ENCODE data around the gene AXL.

The AXL gene

GRCh38 chr19:41238244-41238643 lies 19.2 kb downstream of the AXL start:
- no peak overlapping the region for H2AK5ac ChIP-seq (ENCODE audit: low read depth, low read length)
- H2BK12ac ChIP-seq (ENCODE audit: low read length): no peak overlapping the region
- H4K8ac ChIP-seq (ENCODE audit: low read depth, low read length): no peak overlapping the region
- DNase-seq (ENCODE audit: low spot score): no peak
- no peak overlapping the region for H3K4me3 ChIP-seq (ENCODE audit: low read length in 2 of 2)
- H2BK15ac ChIP-seq (ENCODE audit: low read length): no peak overlapping the region
- no peak overlapping the region for H3K23ac ChIP-seq (ENCODE audit: low read depth, low read length, poor library complexity)
- no peaks in the 10 kb centered on the region for H3K4me1 ChIP-seq (ENCODE audit: control insufficient read depth in 2 of 2, insufficient read depth in 1 of 2, low read depth in 1 of 2, low read length in 2 of 2)
- no peak overlapping the region for H4K91ac ChIP-seq (ENCODE audit: low read depth, low read length, poor library complexity)
- no peak overlapping the region for H2AFZ ChIP-seq (ENCODE audit: low read length)
- no peak overlapping the region for H3K27ac ChIP-seq (replicated peaks; ENCODE audit: low read length)
- H3K18ac ChIP-seq (ENCODE audit: low read length): no peak overlapping the region
- no peak overlapping the region for H3K4ac ChIP-seq (ENCODE audit: low read length)
- H3K4me2 ChIP-seq (ENCODE audit: insufficient read depth, low read length, poor library complexity, severe bottlenecking): no peak overlapping the region
- no peaks in the 10 kb centered on the region for H3K27me3 ChIP-seq (ENCODE audit: control insufficient read depth in 3 of 3, insufficient read depth in 3 of 3, low read depth in 1 of 3, low read length in 3 of 3)
- H3K9me3 ChIP-seq (replicated peaks in 1 of 2; ENCODE audit: control insufficient read depth in 2 of 2, insufficient read depth in 1 of 2, low read depth in 1 of 2, low read length in 2 of 2): no peaks in the 10 kb centered on the region
- WGBS, 2 donors (ENCODE audit: extremely low coverage in 2 of 2, insufficient read length in 2 of 2, insufficient replicate concordance in 1 of 2): no CpG with 5 or more reads among the region's 10 CpGs
- H2BK5ac ChIP-seq (ENCODE audit: low read length): no peak overlapping the region
- H3K9ac ChIP-seq (ENCODE audit: low read depth, low read length, poor library complexity): no peak overlapping the region
- H2BK120ac ChIP-seq (ENCODE audit: low read depth, low read length): no peak overlapping the region
- peaks cover 31 to 44% of the 10 kb centered on the region in 2 donors for H3K36me3 ChIP-seq (replicated peaks in 1 of 2; ENCODE audit: control insufficient read depth in 2 of 2, insufficient read depth in 2 of 2, low read length in 2 of 2)
- H3K14ac ChIP-seq (ENCODE audit: low read length): no peak overlapping the region
- no peaks in the 10 kb centered on the region for H3K79me1 ChIP-seq (ENCODE audit: low read depth, low read length)

- Histone ChIP-seq H3K4me1 (ENCODE audit: control insufficient read depth in 2 of 2, insufficient read depth in 1 of 2, low read depth in 1 of 2, low read length in 2 of 2) (no peaks in the 10 kb centered on the region), H2BK120ac (ENCODE audit: low read depth, low read length) (no peak overlapping the region), H2AK5ac (ENCODE audit: low read depth, low read length) (no peak overlapping the region), H3K4me3 (ENCODE audit: low read length in 2 of 2) (peak overlapping the region in 1 of 2 donors; percentile 59), H2AFZ (ENCODE audit: low read length) (no peak overlapping the region), H4K8ac (ENCODE audit: low read depth, low read length) (no peak overlapping the region), H3K4ac (ENCODE audit: low read length) (no peak overlapping the region), H2BK12ac (ENCODE audit: low read length) (no peak overlapping the region), H3K27ac (replicated peaks; ENCODE audit: low read length) (no peak overlapping the region), H3K27me3 (ENCODE audit: control insufficient read depth in 3 of 3, insufficient read depth in 3 of 3, low read depth in 1 of 3, low read length in 3 of 3) (no peaks in the 10 kb centered on the region), H3K14ac (ENCODE audit: low read length) (no peak overlapping the region), H2BK5ac (ENCODE audit: low read length) (no peak overlapping the region), H3K9me3 (replicated peaks in 1 of 2; ENCODE audit: control insufficient read depth in 2 of 2, insufficient read depth in 1 of 2, low read depth in 1 of 2, low read length in 2 of 2) (no peaks in the 10 kb centered on the region), H3K79me1 (ENCODE audit: low read depth, low read length) (no peaks in the 10 kb centered on the region), H3K23ac (ENCODE audit: low read depth, low read length, poor library complexity) (no peak overlapping the region), H3K9ac (ENCODE audit: low read depth, low read length, poor library complexity) (no peak overlapping the region), H2BK15ac (ENCODE audit: low read length) (no peak overlapping the region), H3K4me2 (ENCODE audit: insufficient read depth, low read length, poor library complexity, severe bottlenecking) (no peak overlapping the region), H3K36me3 (replicated peaks in 1 of 2; ENCODE audit: control insufficient read depth in 2 of 2, insufficient read depth in 2 of 2, low read length in 2 of 2) (peaks cover 38 to 44% of the 10 kb centered on the region in 2 donors), H3K18ac (ENCODE audit: low read length) (no peak overlapping the region), H4K91ac (ENCODE audit: low read depth, low read length, poor library complexity) (no peak overlapping the region)
- no CpG with 5 or more reads among the region's 9 CpGs for WGBS, 2 donors (ENCODE audit: extremely low coverage in 2 of 2, insufficient read length in 2 of 2, insufficient replicate concordance in 1 of 2)
- no peak for DNase-seq (ENCODE audit: low spot score)
Observed at GRCh38 chr19:41239363-41239762, 20.3 kb downstream of the AXL start.

- no peak overlapping the region for H2BK5ac ChIP-seq (ENCODE audit: low read length)
- no peak overlapping the region for H3K4ac ChIP-seq (ENCODE audit: low read length)
- no peak overlapping the region for H4K91ac ChIP-seq (ENCODE audit: low read depth, low read length, poor library complexity)
- DNase-seq (ENCODE audit: low spot score): no peak
- H3K9me3 ChIP-seq (replicated peaks in 1 of 2; ENCODE audit: control insufficient read depth in 2 of 2, insufficient read depth in 1 of 2, low read depth in 1 of 2, low read length in 2 of 2): no peaks in the 10 kb centered on the region
- no peak overlapping the region for H2BK120ac ChIP-seq (ENCODE audit: low read depth, low read length)
- no peaks in the 10 kb centered on the region for H3K27me3 ChIP-seq (ENCODE audit: control insufficient read depth in 3 of 3, insufficient read depth in 3 of 3, low read depth in 1 of 3, low read length in 3 of 3)
- H3K9ac ChIP-seq (ENCODE audit: low read depth, low read length, poor library complexity): no peak overlapping the region
- H3K14ac ChIP-seq (ENCODE audit: low read length): no peak overlapping the region
- no peaks in the 10 kb centered on the region for H3K79me1 ChIP-seq (ENCODE audit: low read depth, low read length)
- no peak overlapping the region for H3K18ac ChIP-seq (ENCODE audit: low read length)
- no peak overlapping the region for H2BK12ac ChIP-seq (ENCODE audit: low read length)
- H3K4me2 ChIP-seq (ENCODE audit: insufficient read depth, low read length, poor library complexity, severe bottlenecking): no peak overlapping the region
- H3K23ac ChIP-seq (ENCODE audit: low read depth, low read length, poor library complexity): no peak overlapping the region
- H3K36me3 ChIP-seq (replicated peaks in 1 of 2; ENCODE audit: control insufficient read depth in 2 of 2, insufficient read depth in 2 of 2, low read length in 2 of 2): peaks cover 41 to 46% of the 10 kb centered on the region in 2 donors
- H2BK15ac ChIP-seq (ENCODE audit: low read length): no peak overlapping the region
- no peak overlapping the region for H3K4me3 ChIP-seq (ENCODE audit: low read length in 2 of 2)
- no peak overlapping the region for H2AFZ ChIP-seq (ENCODE audit: low read length)
- no peaks in the 10 kb centered on the region for H3K4me1 ChIP-seq (ENCODE audit: control insufficient read depth in 2 of 2, insufficient read depth in 1 of 2, low read depth in 1 of 2, low read length in 2 of 2)
- no peak overlapping the region for H3K27ac ChIP-seq (replicated peaks; ENCODE audit: low read length)
- no CpG with 5 or more reads among the region's 2 CpGs for WGBS, 2 donors (ENCODE audit: extremely low coverage in 2 of 2, insufficient read length in 2 of 2, insufficient replicate concordance in 1 of 2)
- H4K8ac ChIP-seq (ENCODE audit: low read depth, low read length): no peak overlapping the region
- no peak overlapping the region for H2AK5ac ChIP-seq (ENCODE audit: low read depth, low read length)
Observed at GRCh38 chr19:41239961-41240574, 21.0 kb downstream of the AXL start.

GRCh38 chr19:41241859-41242258 lies 22.8 kb downstream of the AXL start:
- H2BK5ac ChIP-seq (ENCODE audit: low read length): no peak overlapping the region
- H4K8ac ChIP-seq (ENCODE audit: low read depth, low read length): no peak overlapping the region
- peaks cover 45 to 50% of the 10 kb centered on the region in 2 donors for H3K36me3 ChIP-seq (replicated peaks in 1 of 2; ENCODE audit: control insufficient read depth in 2 of 2, insufficient read depth in 2 of 2, low read length in 2 of 2)
- H3K27me3 ChIP-seq (ENCODE audit: control insufficient read depth in 3 of 3, insufficient read depth in 3 of 3, low read depth in 1 of 3, low read length in 3 of 3): no peaks in the 10 kb centered on the region
- H2AFZ ChIP-seq (ENCODE audit: low read length): no peak overlapping the region
- H4K91ac ChIP-seq (ENCODE audit: low read depth, low read length, poor library complexity): no peak overlapping the region
- no peak overlapping the region for H3K23ac ChIP-seq (ENCODE audit: low read depth, low read length, poor library complexity)
- no peak overlapping the region for H2BK120ac ChIP-seq (ENCODE audit: low read depth, low read length)
- H3K4me3 ChIP-seq (ENCODE audit: low read length in 2 of 2): no peak overlapping the region
- H3K79me1 ChIP-seq (ENCODE audit: low read depth, low read length): no peaks in the 10 kb centered on the region
- H3K4me2 ChIP-seq (ENCODE audit: insufficient read depth, low read length, poor library complexity, severe bottlenecking): no peak overlapping the region
- H3K4me1 ChIP-seq (ENCODE audit: control insufficient read depth in 2 of 2, insufficient read depth in 1 of 2, low read depth in 1 of 2, low read length in 2 of 2): no peaks in the 10 kb centered on the region
- no peak overlapping the region for H3K9ac ChIP-seq (ENCODE audit: low read depth, low read length, poor library complexity)
- no peak overlapping the region for H3K27ac ChIP-seq (replicated peaks; ENCODE audit: low read length)
- H2BK12ac ChIP-seq (ENCODE audit: low read length): no peak overlapping the region
- no peak overlapping the region for H2BK15ac ChIP-seq (ENCODE audit: low read length)
- no peaks in the 10 kb centered on the region for H3K9me3 ChIP-seq (replicated peaks in 1 of 2; ENCODE audit: control insufficient read depth in 2 of 2, insufficient read depth in 1 of 2, low read depth in 1 of 2, low read length in 2 of 2)
- DNase-seq (ENCODE audit: low spot score): no peak
- no peak overlapping the region for H3K4ac ChIP-seq (ENCODE audit: low read length)
- 100% methylated on average over 2 of the region's 5 CpGs for WGBS, 2 donors (ENCODE audit: extremely low coverage in 2 of 2, insufficient read length in 2 of 2, insufficient replicate concordance in 1 of 2)
- no peak overlapping the region for H3K18ac ChIP-seq (ENCODE audit: low read length)
- H2AK5ac ChIP-seq (ENCODE audit: low read depth, low read length): no peak overlapping the region
- H3K14ac ChIP-seq (ENCODE audit: low read length): no peak overlapping the region

Measured in neuronal stem cell (in vitro differentiated cells).